HEK293 (cell line): ENCODE results near the gene SLC35B3.

Source experiments
- CTCF ChIA-PET: fragments of 350-600 bp; formaldehyde crosslinking; extraction: SDS; loops from one replicate; lab custom pipeline; 2021; ENCODE audit warnings: antibody characterized with exemption; lab: Yijun Ruan, JAX
- POLR2A ChIA-PET: fragments of 300-600 bp; formaldehyde crosslinking; extraction: SDS; loops from one replicate; lab custom pipeline; 2020; ENCODE audit warnings: antibody characterized with exemption, inconsistent platforms; lab: Yijun Ruan, JAX
- H3K27ac ChIP-seq: fragments of 200-500 bp; sonication (Bioruptor generic); 2 replicates; pipeline ENCODE4 v1.5.1; 2014; ENCODE audit warnings: low read depth, low read length, control low read depth, inconsistent platforms; ENCODE audit errors: extremely low read depth
- H3K36me3 ChIP-seq, 2 experiments: fragments of 200-500 bp in 1 of 2; sonication (Bioruptor generic) in 1 of 2; 1 replicate in 1 of 2; 2 replicates in 1 of 2; pipeline ENCODE4 v1.5.1; 2014 to 2017; ENCODE audit warnings: inconsistent platforms in 2 of 2, low read length in 2 of 2; ENCODE audit not compliant: control insufficient read depth in 2 of 2, insufficient read depth in 1 of 2
- H3K4me1 ChIP-seq: fragments of 200-500 bp; sonication (Bioruptor generic); 2 replicates; pipeline ENCODE4 v1.5.1; 2014; ENCODE audit warnings: mild to moderate bottlenecking, low read length, inconsistent platforms; ENCODE audit not compliant: control insufficient read depth, insufficient read depth
- H3K4me3 ChIP-seq: 2 replicates; pipeline ENCODE4 v1.5.1; 2011; ENCODE audit warnings: low read depth, mild to moderate bottlenecking, control low read depth, low read length, moderate library complexity
- H3K9me3 ChIP-seq: fragments of 200-500 bp; sonication (Bioruptor generic); 2 replicates; pipeline ENCODE4 v1.5.1; 2014; ENCODE audit warnings: low read depth, low read length, inconsistent platforms; ENCODE audit not compliant: control insufficient read depth, insufficient read depth
- GLI4 ChIP-seq: fragments of 450-650 bp; formaldehyde crosslinking; IDR thresholded peaks from 2 replicates; pipeline ENCODE4 v1.5.1; 2016; ENCODE audit warnings: missing biosample characterization, missing genetic modification characterization
- SP2 ChIP-seq: fragments of 450-650 bp; formaldehyde crosslinking; IDR thresholded peaks from 2 replicates; pipeline ENCODE4 v1.5.1; 2016; ENCODE audit warnings: missing biosample characterization, missing genetic modification characterization
- TRIM28 ChIP-seq: IDR thresholded peaks from 2 replicates; pipeline ENCODE4 v1.6.1; 2011; ENCODE audit warnings: low read length, control low read depth, borderline replicate concordance
- ZBTB21 ChIP-seq: fragments of 450-650 bp; formaldehyde crosslinking; IDR thresholded peaks from 2 replicates; pipeline ENCODE4 v1.5.1; 2017; ENCODE audit warnings: missing biosample characterization, missing genetic modification characterization
- ZFP3 ChIP-seq: fragments of 450-650 bp; formaldehyde crosslinking; IDR thresholded peaks from 2 replicates; pipeline ENCODE4 v1.5.1; 2016; ENCODE audit warnings: low read depth, missing biosample characterization, missing genetic modification characterization
- ZNF311 ChIP-seq: fragments of 450-650 bp; formaldehyde crosslinking; IDR thresholded peaks from 2 replicates; pipeline ENCODE4 v1.5.1; 2017; ENCODE audit warnings: missing biosample characterization, missing genetic modification characterization, borderline replicate concordance
- ZNF37A ChIP-seq: fragments of 450-650 bp; IDR thresholded peaks from 2 replicates; pipeline ENCODE4 v1.5.1; 2018; ENCODE audit warnings: missing biosample characterization, missing genetic modification characterization
- ZNF571 ChIP-seq: fragments of 450-650 bp; formaldehyde crosslinking; IDR thresholded peaks from 2 replicates; pipeline ENCODE4 v1.5.0; 2017; ENCODE audit warnings: missing biosample characterization, missing genetic modification characterization
- ZNF626 ChIP-seq: fragments of 450-650 bp; sonication (Bioruptor Pico); formaldehyde crosslinking; IDR thresholded peaks from 2 replicates; pipeline ENCODE4 v1.5.1; 2018; ENCODE audit warnings: missing biosample characterization, missing genetic modification characterization, inconsistent platforms
- ZNF629 ChIP-seq: fragments of 450-650 bp; formaldehyde crosslinking; IDR thresholded peaks from 2 replicates; pipeline ENCODE4 v1.5.1; 2017; ENCODE audit warnings: missing biosample characterization, missing genetic modification characterization
- ZNF664 ChIP-seq: fragments of 450-650 bp; formaldehyde crosslinking; IDR thresholded peaks from 2 replicates; pipeline ENCODE4 v1.5.1; 2016; ENCODE audit warnings: missing biosample characterization, missing genetic modification characterization
- ZNF76 ChIP-seq: fragments of 450-650 bp; formaldehyde crosslinking; IDR thresholded peaks from 2 replicates; pipeline ENCODE4; 2016; ENCODE audit warnings: low read depth, missing biosample characterization, missing genetic modification characterization, borderline replicate concordance
- ZNF830 ChIP-seq: fragments of 450-650 bp; IDR thresholded peaks from 2 replicates; pipeline ENCODE4 v1.5.0; 2018; ENCODE audit warnings: missing biosample characterization, missing genetic modification characterization, low read depth, mild to moderate bottlenecking, moderate library complexity
- ZNF837 ChIP-seq: fragments of 450-650 bp; formaldehyde crosslinking; IDR thresholded peaks from 2 replicates; pipeline ENCODE4 v1.5.1; 2016; ENCODE audit warnings: missing biosample characterization, missing genetic modification characterization
- TF ChIP-seq, protein P1 (sequence below): fragments of 450-650 bp; formaldehyde crosslinking; IDR thresholded peaks from 2 replicates; pipeline ENCODE4 v1.5.1; 2016; ENCODE audit warnings: missing biosample characterization, missing genetic modification characterization
- TF ChIP-seq, protein P2 (sequence below): fragments of 450-650 bp; formaldehyde crosslinking; IDR thresholded peaks from 2 replicates; pipeline ENCODE4 v1.5.1; 2017; ENCODE audit warnings: missing biosample characterization, missing genetic modification characterization
- TF ChIP-seq, protein P3 (sequence below): fragments of 450-650 bp; formaldehyde crosslinking; IDR thresholded peaks from 2 replicates; pipeline ENCODE4 v1.5.1; 2016; ENCODE audit warnings: missing biosample characterization, missing genetic modification characterization

Gene SLC35B3

DNA sequence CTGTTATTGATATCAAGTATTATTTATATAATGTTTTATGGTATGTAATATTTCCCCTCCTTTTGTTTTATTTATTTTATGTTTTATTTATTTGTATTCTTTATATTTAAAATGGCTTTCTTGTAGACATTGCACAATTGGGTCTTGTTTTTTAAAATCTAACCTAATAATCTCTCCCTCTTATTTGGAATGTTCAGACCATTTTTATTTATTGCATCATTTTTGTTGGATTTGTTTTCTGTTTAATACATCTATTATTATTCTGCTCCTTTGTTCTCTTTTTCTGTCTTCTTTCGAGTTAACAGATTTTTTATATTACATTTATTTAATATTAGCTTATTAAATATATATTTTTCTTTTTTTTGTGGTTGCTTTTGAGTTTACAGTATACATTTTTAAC, 43.1 kb upstream of the SLC35B3 start (continued):
- TF ChIP-seq ZFP3 (tag by site-specific recombination) (no peak), ZNF629 (tag by site-specific recombination) (no peak), SP2 (tag by site-specific recombination) (no peak), ZNF837 (tag by site-specific recombination) (no peak), ZNF311 (tag by site-specific recombination) (no peak), ZNF664 (tag by site-specific recombination) (no peak), TRIM28 (no peak), ZNF37A (tag by site-specific recombination) (no peak), GLI4 (tag by site-specific recombination) (no peak), ZNF830 (no peak)
- TF ChIP-seq, protein P1, sequence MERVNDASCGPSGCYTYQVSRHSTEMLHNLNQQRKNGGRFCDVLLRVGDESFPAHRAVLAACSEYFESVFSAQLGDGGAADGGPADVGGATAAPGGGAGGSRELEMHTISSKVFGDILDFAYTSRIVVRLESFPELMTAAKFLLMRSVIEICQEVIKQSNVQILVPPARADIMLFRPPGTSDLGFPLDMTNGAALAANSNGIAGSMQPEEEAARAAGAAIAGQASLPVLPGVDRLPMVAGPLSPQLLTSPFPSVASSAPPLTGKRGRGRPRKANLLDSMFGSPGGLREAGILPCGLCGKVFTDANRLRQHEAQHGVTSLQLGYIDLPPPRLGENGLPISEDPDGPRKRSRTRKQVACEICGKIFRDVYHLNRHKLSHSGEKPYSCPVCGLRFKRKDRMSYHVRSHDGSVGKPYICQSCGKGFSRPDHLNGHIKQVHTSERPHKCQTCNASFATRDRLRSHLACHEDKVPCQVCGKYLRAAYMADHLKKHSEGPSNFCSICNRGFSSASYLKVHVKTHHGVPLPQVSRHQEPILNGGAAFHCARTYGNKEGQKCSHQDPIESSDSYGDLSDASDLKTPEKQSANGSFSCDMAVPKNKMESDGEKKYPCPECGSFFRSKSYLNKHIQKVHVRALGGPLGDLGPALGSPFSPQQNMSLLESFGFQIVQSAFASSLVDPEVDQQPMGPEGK, result no peak
- TF ChIP-seq, protein P2, sequence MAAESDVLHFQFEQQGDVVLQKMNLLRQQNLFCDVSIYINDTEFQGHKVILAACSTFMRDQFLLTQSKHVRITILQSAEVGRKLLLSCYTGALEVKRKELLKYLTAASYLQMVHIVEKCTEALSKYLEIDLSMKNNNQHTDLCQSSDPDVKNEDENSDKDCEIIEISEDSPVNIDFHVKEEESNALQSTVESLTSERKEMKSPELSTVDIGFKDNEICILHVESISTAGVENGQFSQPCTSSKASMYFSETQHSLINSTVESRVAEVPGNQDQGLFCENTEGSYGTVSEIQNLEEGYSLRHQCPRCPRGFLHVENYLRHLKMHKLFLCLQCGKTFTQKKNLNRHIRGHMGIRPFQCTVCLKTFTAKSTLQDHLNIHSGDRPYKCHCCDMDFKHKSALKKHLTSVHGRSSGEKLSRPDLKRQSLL (tag by site-specific recombination), result no peak
- TF ChIP-seq, all 188 proteins: peak for 0

DNA sequence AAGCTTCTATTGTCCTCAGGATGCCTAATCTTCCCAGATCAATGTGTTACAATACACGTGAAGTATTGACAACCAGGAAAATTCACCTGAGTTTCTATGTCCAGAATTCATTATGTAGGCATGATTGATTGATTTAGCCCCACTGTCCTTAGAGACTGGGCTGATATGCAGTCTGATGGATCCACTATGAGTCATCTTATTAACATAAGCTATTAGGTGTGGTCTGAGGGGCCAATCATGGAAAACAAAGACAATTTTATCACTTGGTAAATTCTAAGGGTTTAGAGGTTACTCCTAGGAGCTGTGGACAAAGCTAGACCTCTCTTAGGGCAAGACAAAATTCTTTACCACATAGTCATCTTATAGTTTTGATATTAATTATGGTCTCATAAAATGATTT, 41.3 kb upstream of the SLC35B3 start:
- no peaks in the 10 kb centered on the region for H3K9me3 ChIP-seq
- no peak overlapping the region for H3K27ac ChIP-seq
- H3K36me3 ChIP-seq, result no peaks in the 10 kb centered on the region
- ChIA-PET CTCF (interaction anchor here (0.6 kb wide), 2 partner anchors 14 to 19 kb away, joined by 3 to 4 read pairs; no protein-coding TSS in a partner anchor), POLR2A (no interaction called here)
- TF ChIP-seq, protein P3, sequence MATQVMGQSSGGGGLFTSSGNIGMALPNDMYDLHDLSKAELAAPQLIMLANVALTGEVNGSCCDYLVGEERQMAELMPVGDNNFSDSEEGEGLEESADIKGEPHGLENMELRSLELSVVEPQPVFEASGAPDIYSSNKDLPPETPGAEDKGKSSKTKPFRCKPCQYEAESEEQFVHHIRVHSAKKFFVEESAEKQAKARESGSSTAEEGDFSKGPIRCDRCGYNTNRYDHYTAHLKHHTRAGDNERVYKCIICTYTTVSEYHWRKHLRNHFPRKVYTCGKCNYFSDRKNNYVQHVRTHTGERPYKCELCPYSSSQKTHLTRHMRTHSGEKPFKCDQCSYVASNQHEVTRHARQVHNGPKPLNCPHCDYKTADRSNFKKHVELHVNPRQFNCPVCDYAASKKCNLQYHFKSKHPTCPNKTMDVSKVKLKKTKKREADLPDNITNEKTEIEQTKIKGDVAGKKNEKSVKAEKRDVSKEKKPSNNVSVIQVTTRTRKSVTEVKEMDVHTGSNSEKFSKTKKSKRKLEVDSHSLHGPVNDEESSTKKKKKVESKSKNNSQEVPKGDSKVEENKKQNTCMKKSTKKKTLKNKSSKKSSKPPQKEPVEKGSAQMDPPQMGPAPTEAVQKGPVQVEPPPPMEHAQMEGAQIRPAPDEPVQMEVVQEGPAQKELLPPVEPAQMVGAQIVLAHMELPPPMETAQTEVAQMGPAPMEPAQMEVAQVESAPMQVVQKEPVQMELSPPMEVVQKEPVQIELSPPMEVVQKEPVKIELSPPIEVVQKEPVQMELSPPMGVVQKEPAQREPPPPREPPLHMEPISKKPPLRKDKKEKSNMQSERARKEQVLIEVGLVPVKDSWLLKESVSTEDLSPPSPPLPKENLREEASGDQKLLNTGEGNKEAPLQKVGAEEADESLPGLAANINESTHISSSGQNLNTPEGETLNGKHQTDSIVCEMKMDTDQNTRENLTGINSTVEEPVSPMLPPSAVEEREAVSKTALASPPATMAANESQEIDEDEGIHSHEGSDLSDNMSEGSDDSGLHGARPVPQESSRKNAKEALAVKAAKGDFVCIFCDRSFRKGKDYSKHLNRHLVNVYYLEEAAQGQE (tag by site-specific recombination), result no peak
- TF ChIP-seq ZNF76 (tag by site-specific recombination) (no peak), ZNF571 (tag by site-specific recombination) (no peak), ZBTB21 (tag by site-specific recombination) (no peak), ZNF626 (tag by site-specific recombination) (no peak)
- H3K4me3 ChIP-seq, result no peak overlapping the region
- H3K4me1 ChIP-seq, result no peaks in the 10 kb centered on the region
